Amniotic epithelial cell (primary cell): ENCODE data around the gene GPR37.
A peak's percentile ranks its signal among the peaks of the same experiment; 100 is the strongest.

ENCODE experiments used
- DNase-seq: peaks from one replicate; pipeline ENCODE4 v3.0.0-alpha.2; 2010; ENCODE audit warnings: low read depth

GPR37 gene, protein sequence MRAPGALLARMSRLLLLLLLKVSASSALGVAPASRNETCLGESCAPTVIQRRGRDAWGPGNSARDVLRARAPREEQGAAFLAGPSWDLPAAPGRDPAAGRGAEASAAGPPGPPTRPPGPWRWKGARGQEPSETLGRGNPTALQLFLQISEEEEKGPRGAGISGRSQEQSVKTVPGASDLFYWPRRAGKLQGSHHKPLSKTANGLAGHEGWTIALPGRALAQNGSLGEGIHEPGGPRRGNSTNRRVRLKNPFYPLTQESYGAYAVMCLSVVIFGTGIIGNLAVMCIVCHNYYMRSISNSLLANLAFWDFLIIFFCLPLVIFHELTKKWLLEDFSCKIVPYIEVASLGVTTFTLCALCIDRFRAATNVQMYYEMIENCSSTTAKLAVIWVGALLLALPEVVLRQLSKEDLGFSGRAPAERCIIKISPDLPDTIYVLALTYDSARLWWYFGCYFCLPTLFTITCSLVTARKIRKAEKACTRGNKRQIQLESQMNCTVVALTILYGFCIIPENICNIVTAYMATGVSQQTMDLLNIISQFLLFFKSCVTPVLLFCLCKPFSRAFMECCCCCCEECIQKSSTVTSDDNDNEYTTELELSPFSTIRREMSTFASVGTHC

DNA sequence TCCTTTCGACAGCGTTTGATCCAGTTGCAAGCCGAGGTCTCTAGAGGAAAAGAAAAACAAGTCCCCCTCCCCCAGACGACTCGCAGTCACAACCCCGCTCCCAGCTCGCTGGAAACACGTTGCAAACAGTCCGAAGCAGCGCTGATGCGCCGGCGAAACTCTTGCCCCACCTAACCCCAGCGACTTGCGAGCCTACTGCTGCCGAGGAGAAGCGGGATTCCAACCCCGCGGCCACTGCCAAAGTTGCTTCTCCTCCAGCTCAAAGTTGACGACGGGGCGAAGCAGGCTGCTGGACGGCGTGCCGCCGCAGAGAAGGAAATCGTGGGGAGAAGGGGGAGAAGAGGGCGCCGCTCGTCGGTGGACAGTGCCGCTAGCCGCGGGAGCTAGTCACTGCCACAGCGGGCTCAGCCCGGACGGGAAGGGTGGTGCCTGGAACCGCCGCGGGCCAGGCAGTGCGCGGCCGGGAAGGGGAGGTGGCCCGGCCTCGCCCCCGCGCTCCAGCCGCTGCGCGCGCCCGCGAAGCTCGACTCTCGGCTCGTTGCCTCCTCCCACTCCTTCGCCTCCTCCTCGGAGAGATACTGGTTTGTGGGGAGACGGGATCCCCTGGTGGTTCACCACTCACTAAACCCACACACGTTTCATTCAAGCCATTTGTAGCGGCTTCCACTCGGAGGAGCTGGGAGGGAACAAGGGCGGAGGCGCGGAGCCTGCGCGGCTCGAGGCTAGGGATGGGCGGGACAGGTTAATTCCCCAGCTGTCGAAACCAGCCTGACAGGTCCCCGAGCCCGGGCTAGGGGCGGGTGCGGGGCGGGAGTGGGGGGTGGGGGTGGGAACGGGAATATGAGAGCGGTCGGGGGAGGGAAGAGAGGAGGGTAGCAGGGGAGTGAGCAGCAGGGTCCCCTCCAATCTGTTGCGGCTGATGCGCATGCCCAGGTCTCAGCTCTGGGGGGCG lies at the start of gene GPR37:
Gene GPR37, minus strand, starts transcription at position 392 of the 952 bp plus-strand sequence. CDS start 816 bp downstream, outside the sequence.
- peak; percentile 67 for DNase-seq

DNA sequence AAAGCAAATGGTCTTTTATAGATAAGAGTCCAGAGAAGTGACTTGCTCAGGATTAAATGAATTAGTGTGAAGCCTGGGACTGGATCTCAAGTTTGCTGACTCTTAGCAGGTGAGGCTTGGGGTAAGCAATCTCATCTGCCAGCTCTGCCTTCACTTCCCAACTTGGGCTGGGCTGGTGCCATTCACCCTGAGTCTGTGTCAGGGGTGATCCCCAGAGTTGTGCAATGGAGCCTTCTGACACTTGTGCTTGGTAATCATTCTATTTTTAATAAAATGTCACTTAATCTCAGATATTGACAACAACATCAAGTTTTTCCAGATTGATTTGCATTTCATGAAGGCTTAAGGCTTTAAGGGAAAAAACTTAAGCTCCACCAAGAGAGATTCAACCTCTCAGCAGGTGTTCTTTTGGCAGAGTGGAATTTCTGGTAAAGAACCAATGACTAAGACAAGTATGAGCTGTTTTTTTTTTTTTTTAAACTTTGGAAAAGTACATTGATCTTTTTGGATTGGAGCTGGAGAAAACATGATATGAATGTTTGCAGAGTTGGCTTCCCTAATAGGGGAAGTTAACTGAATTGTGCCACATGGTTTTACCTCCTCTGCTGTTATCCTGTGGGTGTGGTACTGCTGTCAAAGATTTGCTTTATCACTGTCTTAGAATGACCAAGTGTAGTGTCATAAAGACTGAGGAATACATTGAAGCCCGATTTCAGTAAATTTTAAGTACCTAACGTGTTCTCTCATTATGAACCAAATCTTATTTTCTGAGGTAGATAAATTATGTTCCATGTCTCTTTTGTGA lies 48.6 kb upstream of the GPR37 start:
- no peak for DNase-seq

DNA sequence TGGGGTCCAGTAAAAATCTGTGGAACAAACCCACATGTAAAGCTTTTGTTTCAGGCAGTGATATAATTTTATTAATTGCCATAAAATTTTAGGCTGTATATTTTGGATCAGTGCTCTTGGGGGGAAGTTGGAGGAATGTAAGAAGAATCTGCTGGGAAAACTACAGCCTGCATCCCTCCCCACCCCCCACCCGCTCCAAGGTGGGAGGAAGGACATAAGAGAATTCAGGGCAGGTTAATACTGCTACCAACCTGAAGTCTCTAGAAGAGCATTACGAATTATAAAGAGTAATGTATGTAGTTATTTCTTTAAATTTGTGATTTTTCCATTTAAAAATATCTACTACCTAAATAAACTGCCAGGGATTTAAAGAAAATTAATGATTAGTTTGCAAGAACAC lies 47.2 kb upstream of the GPR37 start:
- DNase-seq: no peak

DNA sequence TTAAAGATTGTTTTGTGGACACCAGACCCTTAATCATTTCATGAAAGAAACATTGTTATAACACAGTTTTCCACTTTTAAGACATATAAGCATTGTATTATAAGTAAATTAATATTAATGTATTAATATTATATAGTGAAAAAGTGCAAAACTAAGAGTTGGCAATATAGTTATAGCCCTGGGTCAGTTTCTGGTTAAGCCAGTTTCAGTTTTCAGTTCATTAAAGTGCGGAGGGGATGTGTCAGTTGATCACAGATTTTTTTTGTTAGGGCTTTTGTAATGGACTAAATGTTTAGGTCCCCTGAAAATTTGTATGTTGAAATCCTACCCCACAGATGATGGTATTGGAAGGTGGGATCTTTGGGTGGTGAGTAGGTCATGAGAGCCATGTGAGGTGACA lies 45.7 kb upstream of the GPR37 start:
- DNase-seq: no peak

DNA sequence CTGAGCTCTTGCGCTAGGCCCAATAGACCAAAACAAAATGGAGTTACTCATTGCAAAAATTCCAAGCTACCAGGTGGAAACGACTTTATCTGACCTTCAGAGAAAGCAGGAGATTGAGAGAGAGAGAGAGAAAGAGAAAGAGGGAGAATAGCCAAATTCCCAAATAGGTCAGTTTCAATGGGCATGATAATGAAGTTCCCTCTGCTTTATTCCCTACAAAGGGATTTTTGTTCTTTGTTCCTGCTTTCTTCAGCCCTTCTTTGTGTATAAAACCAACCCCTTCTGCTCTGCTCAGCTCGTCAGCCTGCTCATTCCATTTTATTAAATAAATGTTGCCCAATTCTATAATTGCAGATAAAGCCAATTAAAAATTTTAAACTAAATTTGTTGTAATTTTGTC lies 45.0 kb upstream of the GPR37 start:
- no peak for DNase-seq

DNA sequence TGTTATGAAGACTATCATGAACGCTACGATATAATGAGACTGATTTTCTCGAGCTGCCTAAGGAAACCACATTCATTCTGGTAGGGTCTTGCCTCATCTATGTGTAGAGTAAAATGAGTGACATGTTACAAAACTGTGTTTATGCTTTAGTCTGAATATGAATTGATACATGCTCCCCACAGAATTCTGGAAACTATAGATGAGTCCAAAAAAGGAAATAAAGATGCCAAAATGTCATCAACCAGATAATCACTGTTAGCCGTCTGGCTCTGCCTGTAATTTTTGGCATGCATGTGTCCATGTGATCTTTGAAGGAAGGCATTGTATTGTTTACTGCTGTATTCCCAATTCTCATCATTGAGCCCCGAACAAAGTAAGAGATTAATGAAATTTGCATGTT lies 42.6 kb upstream of the GPR37 start:
- no peak for DNase-seq

DNA sequence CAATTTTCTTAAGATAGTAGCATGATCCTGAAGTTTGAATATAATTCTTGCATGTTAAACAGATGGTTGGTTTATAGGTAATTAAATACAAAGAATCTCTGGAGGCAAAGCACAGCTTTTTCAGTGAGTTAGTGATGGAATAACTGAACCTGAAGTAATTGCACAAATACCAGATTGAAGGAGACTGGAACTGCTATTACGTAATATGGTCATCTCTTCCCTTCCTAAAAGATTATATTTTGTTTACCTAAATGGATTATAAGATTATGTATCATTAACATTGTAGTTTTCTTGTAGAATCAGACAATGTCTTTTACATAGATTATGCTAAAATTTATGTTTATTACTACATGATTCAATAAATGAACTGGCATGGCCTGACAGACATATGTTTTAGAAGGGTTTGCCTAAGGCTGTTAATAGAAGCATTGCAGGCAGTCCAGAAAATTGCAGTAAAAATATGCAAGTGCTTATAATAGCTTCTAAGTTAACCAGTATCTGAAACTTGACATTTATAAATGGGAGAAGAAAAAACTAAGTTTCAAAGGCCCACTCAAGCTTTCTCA lies 35.8 kb upstream of the GPR37 start:
- DNase-seq: no peak

DNA sequence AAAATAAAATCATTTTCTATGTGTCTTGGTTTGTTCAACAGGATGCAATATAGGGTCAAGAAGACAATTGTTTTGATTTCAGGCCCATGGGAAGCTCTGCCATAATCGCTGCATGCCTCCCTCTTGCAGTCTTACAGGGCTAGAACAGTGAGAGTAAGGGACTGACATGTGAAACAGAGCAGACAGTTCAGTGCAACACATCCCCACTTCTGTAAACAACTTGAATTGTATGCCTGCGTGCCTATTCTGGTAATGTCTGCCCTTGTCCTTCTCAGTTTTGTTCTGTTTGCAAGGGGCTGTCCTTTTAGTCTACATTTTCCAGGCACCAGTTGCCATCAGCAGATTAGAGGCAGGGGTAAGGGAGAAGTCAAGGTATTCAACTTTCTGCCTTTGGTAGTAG lies 34.8 kb upstream of the GPR37 start:
- no peak for DNase-seq

DNA sequence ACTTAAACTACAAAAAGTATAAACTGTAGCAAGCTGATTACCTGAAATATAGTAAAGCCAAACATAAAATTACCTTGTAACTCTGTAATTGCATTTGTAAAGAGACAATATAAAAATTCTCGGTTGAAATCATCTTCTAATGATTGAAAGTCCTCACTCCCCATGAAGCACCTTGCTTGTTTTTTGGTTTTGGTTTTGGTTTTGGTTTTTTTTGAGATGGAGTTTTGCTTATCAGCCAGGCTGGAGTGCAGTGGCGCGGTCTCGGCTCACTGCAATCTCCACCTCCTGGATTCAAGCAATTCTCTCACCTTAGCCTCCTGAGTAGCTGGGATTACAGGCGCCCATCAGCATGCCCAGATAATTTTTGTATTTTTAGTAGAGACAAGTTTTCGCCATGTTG lies 33.9 kb upstream of the GPR37 start:
- DNase-seq: no peak

DNA sequence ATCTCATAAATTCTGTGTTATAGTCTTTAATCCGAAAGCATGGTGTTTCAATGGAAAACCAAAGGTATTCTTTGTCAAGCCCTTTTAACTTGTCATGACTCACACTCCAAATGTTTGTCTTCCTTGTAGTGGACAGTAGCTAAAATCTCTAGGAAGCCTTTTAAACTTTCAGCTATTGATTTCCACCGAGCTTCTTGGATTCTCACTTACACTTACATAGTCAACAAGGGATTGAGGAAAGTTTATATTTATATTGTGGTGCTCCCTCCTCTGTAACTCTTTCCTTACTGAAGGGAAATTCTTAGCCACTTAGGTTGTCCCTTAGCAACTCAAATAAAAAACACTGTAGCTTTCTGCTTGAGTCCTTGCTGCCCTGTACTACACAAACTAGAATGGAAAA lies 31.2 kb upstream of the GPR37 start:
- no peak for DNase-seq

DNA sequence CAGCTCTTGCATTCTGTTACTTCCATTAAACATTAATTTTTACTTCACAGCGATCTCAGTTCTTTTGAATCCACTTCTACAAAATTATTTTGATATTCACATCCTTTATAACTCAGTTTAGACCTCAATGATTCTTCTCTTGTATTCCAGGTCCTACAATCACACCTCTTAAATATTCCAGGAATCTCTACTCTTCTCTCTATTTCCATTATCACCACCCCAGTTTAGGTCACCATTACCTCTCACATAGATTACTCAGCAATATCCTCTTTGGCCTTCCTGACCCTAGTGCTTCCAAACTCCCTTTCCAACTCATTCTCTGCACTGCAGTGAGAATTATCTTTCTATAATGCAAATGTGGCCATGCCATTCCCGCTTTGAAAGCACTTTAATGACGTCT lies 27.1 kb upstream of the GPR37 start:
- DNase-seq: no peak

DNA sequence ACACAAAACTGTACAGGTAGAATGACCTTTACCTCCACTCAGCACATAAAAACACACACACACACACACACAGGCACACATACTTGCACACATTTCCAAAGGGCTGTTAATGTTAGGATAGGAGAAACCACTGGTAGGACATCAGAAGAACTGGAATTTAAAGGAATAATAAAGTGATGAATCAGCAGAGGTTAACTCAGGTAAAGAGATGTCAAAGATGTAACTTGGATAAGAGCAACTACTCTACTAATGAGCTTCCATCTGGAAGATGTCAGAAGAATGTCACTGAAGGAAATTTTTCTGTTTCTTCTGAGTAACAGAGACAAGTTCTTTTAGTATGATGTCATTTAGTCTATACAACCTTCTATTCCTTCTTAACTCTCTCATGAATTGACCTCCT lies 26.4 kb upstream of the GPR37 start:
- DNase-seq: no peak

DNA sequence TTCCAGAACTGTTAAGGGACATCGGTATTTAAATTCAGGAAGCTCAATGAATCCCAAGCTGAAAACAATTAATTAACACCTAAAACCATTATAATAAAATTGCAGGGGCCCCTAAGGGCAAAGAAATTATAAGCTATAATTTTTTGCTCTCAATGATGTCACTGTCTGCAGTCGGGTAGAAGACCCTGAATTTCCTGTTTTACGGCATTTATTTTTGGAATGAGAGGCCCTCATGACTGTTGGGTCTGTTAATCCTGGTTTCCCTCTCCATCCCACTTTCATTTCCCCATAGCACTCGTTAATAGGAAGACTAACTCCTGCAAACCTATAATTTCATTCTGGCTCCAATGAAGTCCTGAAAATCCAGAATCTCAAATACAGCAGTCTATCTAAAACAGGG lies 25.8 kb upstream of the GPR37 start:
- no peak for DNase-seq

DNA sequence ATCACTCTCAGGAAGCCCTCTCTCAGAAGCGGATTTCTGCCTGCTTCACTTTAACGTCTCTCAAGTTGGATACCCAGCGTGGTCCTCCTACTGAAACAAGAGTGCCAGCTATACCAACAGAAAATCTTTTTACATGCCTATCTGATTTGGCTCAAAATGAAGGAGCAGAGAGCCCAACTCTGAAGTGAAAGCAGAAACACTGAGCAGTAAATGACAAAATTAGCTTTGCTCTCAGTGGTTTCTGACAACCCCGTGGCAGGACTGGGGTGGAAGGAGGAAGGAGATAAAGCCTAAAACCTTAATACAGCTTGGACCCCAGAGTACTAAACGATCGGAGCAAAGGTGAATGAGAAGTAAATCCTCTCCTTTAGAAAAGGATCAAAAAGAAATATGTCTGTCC lies 25.1 kb upstream of the GPR37 start:
- no peak for DNase-seq

DNA sequence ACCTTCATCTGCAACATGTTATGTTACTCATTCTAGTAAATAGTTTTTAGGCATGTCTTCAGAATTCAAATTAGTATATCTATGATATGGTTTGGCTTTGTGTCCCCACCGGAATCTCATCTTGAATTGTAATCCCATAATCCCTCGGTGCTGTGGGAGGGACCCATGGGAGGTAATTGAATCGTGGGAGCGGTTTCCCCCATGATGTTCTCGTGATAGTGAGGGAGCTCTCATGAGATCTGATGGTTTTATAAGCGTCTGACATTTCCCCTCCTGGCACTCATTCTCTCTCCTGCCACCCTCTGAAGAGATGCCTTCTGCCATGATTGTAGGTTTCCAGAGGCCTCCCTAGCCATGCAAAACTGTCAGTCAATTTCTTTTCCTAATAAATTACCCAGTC lies 20.4 kb upstream of the GPR37 start:
- no peak for DNase-seq

DNA sequence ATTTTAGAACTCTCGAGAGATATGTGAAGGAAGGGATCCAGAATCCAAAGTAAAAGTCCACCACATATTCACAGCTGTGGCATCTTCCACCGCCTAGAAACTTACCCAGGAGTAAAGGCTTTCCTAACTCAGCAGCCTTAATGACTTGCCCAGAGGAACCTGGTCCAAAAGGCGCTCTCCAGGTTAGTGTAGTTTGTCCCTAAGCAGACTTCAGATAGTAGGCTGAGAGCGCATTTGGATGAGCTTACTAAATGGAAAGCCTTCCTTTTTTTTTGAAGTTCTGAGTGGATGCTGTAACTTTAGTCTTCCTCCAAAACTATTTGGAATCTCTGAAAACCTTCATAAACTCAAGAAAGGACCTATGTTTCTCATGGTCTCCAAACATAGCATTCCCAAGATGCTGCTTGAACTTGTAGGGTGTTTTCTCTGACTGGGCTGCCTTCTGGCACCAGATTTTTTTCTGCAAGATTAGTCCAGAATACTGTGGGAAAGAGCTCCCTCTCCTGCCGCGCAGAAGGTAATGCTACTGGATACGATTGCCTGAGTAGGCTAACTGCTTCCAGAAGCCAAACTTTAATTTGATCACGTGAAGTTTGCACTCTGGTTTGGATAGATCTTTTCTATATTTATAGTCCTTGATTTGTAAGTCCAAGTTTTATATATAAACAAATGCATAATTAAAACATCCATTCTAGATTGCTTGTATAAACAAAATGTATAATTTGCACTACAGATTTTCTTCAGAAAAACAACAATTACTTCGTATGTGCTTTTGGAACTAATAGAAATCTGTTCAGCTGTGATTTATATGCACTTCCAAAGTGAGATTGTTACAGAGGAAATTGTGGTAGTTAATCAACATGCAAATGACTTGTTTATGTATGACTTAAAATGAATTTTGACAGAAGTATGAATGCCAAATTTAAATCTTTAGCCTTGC lies 19.6 kb upstream of the GPR37 start:
- peak; percentile 55 for DNase-seq

DNA sequence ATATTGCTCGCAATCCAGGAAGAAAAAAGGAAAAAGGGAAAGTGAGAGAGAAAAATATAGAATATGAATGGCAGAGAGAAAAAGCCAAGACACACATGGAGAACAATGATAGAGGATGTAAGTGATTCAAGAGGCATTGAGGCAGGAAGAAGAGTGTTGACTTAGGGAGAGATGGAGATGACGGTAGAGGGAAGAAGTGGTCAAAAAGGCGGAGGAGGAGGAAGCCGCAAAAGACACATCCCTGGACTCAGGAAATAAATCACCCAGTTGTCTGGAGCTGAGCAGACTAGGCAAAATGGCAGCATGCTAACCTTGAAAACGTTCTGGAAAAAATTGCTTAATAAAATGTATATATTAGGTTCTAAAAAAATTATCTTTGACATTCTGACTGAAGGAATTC lies 17.7 kb upstream of the GPR37 start:
- no peak for DNase-seq

DNA sequence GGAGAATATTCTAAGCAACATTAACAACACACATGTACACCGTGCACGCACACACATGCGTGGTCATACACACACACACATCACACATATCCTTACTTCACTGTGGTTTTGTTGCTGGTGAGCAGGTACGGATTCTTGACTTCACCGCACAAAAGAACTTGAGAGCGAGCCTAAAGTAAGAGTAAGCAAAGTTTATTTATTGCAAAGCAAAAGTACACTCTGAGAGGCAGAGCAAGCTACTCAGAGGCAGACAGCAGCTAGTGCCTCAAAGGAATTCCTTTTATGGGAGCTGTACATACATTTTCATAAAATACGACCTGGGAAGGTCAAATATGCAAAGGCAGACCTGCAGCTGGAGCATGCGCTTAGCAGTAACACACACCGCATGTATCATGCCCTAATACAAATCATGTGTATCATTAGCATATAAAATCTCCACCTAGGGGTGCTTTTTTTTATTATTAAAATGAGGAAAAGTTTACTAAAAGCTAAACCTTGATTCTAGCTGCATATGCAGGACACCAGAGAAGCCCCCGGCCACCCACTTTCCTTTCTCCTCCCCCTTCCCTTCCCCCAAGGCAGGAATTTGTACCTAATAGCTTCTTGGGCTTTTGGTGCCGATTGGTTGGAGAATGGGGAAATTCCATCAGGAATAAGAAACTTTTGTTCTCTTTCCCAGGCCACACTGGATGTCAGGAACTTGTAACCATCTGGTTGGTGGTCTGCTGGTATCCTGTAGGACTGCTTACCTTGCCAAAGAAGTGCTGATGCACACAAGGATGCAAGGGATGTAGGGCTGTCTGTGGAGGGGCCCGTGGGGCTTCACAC lies 16.5 kb upstream of the GPR37 start:
- DNase-seq: peak; percentile 17

DNA sequence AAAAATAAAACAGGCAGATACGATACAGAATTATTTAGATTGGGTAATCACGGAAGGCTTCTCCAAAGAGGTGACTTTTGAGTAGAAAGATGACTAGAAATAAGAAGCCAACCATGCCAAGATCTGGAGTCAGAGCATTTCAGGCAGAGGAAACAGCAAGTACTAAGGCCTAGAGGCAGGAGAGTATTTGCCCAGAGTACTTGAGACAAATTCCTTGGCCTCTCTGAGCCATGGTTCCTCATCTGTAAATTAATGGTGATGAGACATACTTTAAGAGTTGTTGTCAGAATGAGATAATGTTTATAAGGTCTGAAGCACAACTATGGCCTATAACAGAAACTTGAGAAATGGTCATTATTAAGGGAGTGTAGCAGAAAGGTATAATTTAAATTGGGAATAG lies 15.8 kb upstream of the GPR37 start:
- no peak for DNase-seq

DNA sequence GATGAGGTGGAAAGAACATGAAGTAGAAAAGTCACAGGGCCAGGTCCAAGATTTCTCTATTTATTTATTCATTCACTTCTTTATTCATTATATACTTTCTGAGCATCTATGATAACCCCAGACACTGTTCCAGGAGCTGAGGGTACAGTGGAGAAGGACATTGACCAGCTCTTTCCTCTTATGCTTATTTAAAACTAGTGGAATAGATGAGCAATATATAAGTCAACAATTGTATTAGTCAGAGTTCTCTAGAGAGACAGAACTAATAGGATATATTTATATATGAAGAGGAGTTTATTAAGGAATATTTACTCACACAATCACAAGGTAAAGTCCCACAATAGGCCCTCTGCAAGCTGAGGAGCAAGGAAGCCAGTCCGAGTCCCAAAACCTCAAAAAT lies 15.0 kb upstream of the GPR37 start:
- DNase-seq: no peak
